Endothelial cell of hepatic sinusoid (primary cell): ENCODE measurements around the gene RANBP1.

Experiments used
- in situ Hi-C: cut with HindIII; loops from 2 replicates; pipeline ENCODE4 v1.10.0; 2017; ENCODE audit warnings: low sequenced_read_pairs

Gene RANBP1

GRCh38 chr22:20135806-20136602 lies 20.1 kb downstream of the RANBP1 start:
- in situ Hi-C loops: no loop called here

- in situ Hi-C loops: no loop called here
These were observed 20.6 kb downstream of the RANBP1 start for GRCh38 chr22:20136603-20136873.

DNA sequence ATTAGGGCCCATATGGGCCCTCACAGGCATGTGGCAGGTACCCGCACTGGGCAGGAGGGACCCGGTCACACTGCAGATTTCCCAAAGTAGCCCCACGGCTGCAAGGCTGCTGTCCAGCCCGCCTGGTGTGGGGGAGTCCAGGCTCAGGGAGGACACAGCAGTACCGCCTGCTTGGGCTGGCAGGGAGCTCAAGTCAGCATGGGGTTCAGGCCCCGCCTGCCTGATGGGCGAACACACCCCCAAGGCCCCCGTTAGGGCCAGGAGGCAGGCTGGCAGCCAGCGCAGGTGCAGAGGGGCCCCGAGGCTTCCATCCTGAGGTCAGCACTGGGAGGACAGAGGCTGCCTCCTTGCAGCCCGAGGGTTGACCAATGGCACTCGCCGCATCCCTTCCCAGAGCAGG lies 21.2 kb downstream of the RANBP1 start:
- in situ Hi-C loops: no loop called here

DNA sequence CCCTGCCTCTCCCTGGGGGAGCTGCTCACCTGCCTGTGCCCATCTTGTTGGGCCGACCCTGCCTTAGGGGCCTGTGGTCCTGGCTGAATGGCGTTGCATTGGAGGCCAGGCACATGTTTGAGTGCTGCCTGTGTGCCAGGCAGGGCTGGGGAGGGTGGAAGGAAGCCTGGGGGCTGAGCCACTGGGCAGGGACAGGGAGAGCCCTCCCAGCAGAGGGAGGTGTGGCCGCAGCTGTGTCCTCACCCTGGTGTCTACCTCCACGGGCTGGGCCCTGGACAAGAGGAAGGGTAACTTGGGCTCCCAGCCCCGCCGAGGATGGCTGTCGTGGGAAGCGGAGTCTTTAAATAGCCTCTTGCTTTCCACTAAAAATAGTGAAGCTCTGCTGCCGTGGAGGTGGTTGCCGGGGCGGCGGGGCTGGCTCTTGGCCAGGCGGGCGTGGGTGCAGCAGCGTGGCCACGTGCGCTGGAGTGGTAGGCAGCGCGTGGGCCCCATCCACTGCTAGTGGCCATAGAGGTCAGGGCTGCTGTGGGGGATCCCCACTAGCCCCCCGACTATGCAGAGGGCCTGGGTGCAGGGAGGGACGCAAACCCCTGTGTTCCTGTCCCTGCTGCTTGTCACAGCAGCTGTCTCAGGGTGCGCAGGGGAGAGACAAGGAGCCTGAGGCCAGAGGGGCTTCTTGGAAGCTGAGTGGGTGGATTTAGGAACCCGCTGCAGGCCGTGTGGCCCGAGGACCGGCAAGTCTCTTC lies 21.9 kb downstream of the RANBP1 start:
- in situ Hi-C loops: no loop called here

DNA sequence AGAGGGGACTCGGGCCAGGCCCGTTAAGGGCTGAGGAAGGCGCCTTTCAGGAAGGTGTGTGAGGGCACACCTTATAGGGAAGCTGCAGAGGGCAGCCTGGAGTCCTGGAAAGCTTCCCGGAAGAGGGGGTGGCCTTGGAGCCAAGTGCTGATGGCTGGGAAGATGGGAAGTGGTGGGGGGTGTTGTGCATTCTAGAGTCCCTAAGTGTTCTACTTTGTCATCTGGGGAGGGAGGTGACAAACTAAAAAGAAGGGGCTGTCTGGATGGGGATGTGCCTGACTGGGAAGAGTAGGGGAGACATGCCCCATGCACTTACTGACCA lies 22.5 kb downstream of the RANBP1 start:
- in situ Hi-C loops: no loop called here

- in situ Hi-C loops: no loop called here
These were observed 23.0 kb downstream of the RANBP1 start for GRCh38 chr22:20138868-20139267.

DNA sequence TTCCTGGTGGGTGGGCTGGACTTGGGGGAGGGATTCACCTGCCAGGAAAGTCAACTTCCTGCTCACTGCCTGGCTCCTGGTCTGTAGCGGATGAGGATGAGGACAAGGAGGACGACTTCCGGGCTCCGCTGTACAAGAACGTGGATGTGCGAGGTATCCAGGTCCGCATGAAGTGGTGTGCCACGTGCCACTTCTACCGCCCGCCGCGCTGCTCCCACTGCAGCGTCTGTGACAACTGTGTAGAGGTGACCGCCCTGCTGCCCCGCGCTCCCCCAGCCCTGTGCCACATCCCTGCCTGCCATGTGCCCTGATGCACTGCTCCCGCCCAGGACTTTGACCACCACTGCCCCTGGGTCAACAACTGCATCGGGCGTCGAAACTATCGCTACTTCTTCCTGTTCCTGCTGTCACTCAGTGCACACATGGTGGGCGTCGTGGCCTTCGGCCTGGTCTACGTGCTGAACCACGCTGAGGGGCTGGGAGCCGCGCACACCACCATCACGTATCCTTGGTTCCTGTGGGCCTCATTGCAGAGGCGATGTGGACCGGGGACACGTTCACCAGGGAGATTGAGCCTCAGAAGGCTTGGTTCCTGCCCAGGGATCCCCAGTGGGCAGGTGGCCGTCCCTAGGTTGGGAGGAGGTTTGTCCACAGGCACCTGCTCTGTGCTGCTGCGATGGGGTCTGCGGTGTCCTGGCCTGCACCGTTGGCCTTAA lies 23.6 kb downstream of the RANBP1 start:
- in situ Hi-C loops: loop anchor here (10.0 kb wide), 2 partner anchors 105 to 165 kb away; no protein-coding TSS in a partner anchor

GRCh38 chr22:20140107-20140445 lies 24.2 kb downstream of the RANBP1 start:
- in situ Hi-C loops: loop anchor here (10.0 kb wide), 2 partner anchors 105 to 165 kb away; no protein-coding TSS in a partner anchor

- in situ Hi-C loops: loop anchor here (10.0 kb wide), 2 partner anchors 104 to 166 kb away; no protein-coding TSS in a partner anchor
These were observed 24.6 kb downstream of the RANBP1 start for GRCh38 chr22:20140521-20140964.

DNA sequence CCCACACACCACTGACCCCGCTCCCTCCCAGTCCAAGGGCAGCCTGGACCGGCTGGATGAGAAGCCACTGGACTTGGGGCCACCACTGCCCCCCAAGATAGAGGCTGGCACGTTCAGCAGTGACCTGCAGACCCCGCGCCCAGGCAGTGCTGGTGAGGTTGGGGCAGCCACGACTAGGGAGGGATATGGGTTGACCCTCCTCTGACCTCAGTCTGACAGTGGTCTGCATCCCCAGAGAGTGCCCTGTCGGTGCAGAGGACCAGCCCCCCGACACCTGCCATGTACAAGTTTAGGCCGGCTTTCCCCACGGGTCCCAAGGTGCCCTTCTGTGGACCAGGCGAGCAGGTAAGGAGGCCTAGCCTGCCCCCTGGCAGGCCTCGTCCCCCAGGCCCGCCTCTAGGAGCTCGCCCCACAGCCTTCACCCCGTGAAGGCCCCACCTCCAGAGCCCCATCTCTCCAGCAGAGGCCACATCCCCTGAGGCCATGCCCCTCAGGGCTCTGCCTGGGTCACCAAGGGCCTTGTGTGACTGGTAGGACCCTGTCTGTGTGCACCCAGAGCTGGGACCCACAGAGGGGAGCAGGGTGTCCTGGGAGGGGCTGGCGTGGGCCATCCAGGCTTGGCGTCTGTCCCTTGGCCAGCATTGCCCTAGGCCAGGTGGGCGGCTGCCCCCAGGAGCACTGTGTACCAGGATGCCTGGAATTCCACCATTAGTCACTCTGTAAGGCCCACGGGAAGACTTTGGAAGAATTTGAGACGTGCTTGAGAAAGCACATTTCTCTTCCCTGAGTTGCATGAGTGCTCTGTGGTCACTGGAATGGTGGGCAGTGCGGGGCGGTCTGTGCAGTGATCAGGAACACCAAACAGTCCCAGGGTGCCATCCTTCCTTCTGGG lies 25.5 kb downstream of the RANBP1 start:
- in situ Hi-C loops: loop anchor here (10.0 kb wide), 2 partner anchors 103 to 167 kb away; no protein-coding TSS in a partner anchor

DNA sequence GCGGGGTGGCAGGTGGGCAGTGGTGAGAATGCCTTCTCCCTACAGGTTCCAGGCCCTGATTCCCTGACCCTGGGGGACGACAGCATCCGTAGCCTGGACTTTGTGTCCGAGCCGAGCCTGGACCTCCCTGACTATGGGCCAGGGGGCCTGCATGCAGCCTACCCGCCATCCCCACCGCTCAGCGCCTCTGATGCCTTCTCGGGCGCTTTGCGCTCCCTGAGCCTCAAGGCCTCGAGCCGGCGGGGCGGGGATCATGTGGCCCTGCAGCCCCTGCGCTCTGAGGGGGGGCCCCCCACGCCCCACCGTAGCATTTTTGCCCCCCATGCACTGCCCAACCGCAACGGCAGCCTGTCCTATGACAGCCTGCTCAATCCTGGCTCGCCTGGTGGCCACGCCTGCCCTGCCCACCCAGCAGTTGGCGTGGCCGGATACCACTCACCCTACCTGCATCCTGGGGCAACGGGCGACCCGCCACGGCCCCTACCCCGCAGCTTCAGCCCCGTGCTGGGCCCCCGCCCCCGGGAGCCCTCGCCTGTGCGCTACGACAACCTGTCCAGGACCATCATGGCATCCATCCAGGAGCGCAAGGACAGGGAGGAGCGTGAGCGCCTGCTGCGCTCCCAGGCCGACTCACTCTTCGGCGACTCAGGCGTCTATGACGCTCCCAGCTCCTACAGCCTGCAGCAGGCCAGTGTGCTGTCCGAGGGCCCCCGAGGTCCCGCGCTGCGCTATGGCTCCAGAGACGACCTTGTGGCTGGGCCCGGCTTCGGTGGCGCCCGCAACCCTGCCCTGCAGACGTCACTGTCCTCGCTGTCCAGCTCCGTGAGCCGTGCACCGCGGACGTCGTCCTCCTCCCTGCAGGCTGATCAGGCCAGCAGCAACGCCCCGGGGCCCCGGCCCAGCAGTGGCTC lies 27.1 kb downstream of the RANBP1 start:
- in situ Hi-C loops: loop anchor here (10.0 kb wide), 2 partner anchors 102 to 168 kb away; no protein-coding TSS in a partner anchor

- in situ Hi-C loops: loop anchor here (10.0 kb wide), 2 partner anchors 101 to 169 kb away; no protein-coding TSS in a partner anchor
These were observed 28.2 kb downstream of the RANBP1 start for GRCh38 chr22:20143883-20144665.

GRCh38 chr22:20145206-20145831 lies 29.4 kb downstream of the RANBP1 start:
- in situ Hi-C loops: loop anchor here (10.0 kb wide), 2 partner anchors 99 to 171 kb away; no protein-coding TSS in a partner anchor

DNA sequence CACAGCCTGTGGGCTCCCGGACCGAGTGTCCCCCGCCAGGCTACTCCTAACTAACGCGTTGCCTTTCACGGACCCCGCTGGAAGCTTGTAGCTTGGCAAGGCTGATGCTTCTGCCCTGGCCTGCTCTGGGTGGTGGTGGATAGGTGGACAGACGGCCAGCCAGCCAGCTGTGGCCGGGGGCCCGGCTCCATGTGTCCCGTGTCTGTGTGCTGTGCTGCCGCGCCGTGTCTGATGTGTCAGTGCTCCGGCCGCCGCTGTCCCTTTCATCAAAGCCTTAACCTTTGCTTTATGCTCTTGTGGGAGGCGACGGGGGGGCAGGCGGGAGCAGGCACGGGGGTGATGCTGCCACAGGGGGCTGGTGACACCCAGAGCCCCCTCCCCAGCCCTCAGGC lies 29.9 kb downstream of the RANBP1 start:
- in situ Hi-C loops: loop anchor here (10.0 kb wide), 2 partner anchors 99 to 171 kb away; no protein-coding TSS in a partner anchor

DNA sequence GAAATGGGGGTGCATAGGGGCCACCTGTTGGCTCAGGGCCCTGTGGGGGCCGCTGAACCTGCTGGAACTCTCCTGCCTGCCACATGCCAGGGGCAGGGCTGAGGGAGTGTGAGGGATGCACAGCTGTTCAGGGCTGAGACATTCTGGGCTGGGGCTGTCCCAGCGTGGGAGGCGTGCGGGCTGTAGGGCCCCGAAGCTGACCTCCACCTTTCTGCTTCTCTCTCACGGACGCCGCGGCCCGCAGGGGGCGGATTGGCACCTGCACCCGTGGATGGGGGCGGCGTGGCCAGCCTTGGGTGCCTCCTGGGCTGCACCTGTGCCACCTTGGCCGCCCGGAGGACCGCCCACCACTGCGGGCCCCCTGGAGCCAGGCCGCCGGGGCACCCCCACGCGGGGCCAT lies 30.9 kb downstream of the RANBP1 start:
- in situ Hi-C loops: loop anchor here (10.0 kb wide), 2 partner anchors 98 to 172 kb away; no protein-coding TSS in a partner anchor

GRCh38 chr22:20147237-20147988 lies 31.5 kb downstream of the RANBP1 start:
- in situ Hi-C loops: loop anchor here (10.0 kb wide), 2 partner anchors 97 to 173 kb away; no protein-coding TSS in a partner anchor

- in situ Hi-C loops: loop anchor here (10.0 kb wide), 2 partner anchors 96 to 174 kb away; no protein-coding TSS in a partner anchor
These were observed 32.5 kb downstream of the RANBP1 start for GRCh38 chr22:20148414-20148813.
